HG02973 (cell line): ENCODE results near the gene ZMYND8.
"Not testable (repeated sequence)": the region's sequence is repeated elsewhere in the genome, so short reads cannot be mapped to it uniquely, and the experiment has no call there.

Experiments
- ATAC-seq: cut with Tn5 transposase; IDR thresholded peaks from one replicate; pipeline ENCODE4 v1.9.1; 2021; ENCODE audit warnings: moderate library complexity; ENCODE audit not compliant: unreplicated experiment

Gene ZMYND8

GRCh38 chr20:47210470-47210869 is 146.0 kb downstream of the ZMYND8 start:
- no peak for ATAC-seq

GRCh38 chr20:47209982-47210381 is 146.5 kb downstream of the ZMYND8 start:
- ATAC-seq: no peak

- ATAC-seq: no peak
These were observed 147.8 kb downstream of the ZMYND8 start for GRCh38 chr20:47208534-47209174.

GRCh38 chr20:47206962-47207641 is 149.4 kb downstream of the ZMYND8 start:
- no peak for ATAC-seq

- ATAC-seq: not testable (repeated sequence)
These were observed 149.9 kb downstream of the ZMYND8 start for GRCh38 chr20:47206552-47206951.

- no peak for ATAC-seq
These were observed 150.8 kb downstream of the ZMYND8 start for GRCh38 chr20:47205577-47206123.

- ATAC-seq: not testable (repeated sequence)
These were observed 151.7 kb downstream of the ZMYND8 start for GRCh38 chr20:47204850-47205122.

GRCh38 chr20:47204008-47204849 is 152.3 kb downstream of the ZMYND8 start:
- no peak for ATAC-seq

- ATAC-seq: no peak
These were observed 153.5 kb downstream of the ZMYND8 start for GRCh38 chr20:47202733-47203667.

- ATAC-seq: no peak
These were observed 155.3 kb downstream of the ZMYND8 start for GRCh38 chr20:47201074-47201730.

- ATAC-seq: no peak
These were observed 157.4 kb downstream of the ZMYND8 start for GRCh38 chr20:47198996-47199552.

GRCh38 chr20:47198254-47198671 is 158.2 kb downstream of the ZMYND8 start:
- ATAC-seq: no peak

GRCh38 chr20:47196091-47197081 is 160.1 kb downstream of the ZMYND8 start:
- ATAC-seq: no peak

GRCh38 chr20:47195573-47195972 is 160.9 kb downstream of the ZMYND8 start:
- ATAC-seq: no peak

- ATAC-seq: no peak
These were observed 164.5 kb downstream of the ZMYND8 start for GRCh38 chr20:47191956-47192355.

- ATAC-seq: no peak
These were observed 165.3 kb downstream of the ZMYND8 start for GRCh38 chr20:47191074-47191673.

GRCh38 chr20:47189060-47189459 is 167.4 kb downstream of the ZMYND8 start:
- ATAC-seq: no peak

GRCh38 chr20:47188540-47188939 is 168.0 kb downstream of the ZMYND8 start:
- ATAC-seq: no peak
